HG02642 (cell line): ENCODE results near the gene TNNT2.
A peak's percentile ranks its signal among the peaks of the same experiment; 100 is the strongest.

ENCODE experiments used
- ATAC-seq: cut with Tn5 transposase; IDR thresholded peaks from one replicate; pipeline ENCODE4 v1.9.1; 2021; ENCODE audit warnings: mild to moderate bottlenecking; ENCODE audit not compliant: unreplicated experiment, poor library complexity

Gene TNNT2

DNA sequence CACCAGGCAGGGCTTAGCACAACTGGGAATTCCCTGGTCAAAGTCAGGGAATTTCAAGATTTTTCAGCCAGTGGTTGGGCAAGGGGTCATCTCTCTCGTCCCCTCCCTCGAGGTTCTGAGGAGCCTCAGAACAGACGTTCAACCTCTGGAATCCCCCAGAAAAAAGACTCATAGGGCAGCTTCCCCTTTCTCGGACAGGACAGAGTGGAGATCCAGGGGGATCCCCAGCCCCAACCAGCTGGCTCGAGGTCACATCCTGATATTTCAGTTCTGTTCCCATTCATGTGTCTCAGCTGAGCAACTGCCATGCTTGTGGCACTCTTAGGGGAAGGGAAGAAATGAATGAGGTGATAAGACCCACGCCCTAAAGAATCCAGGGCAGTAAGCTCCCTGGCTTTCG is 26.6 kb upstream of the TNNT2 start:
- ATAC-seq, result no peak

DNA sequence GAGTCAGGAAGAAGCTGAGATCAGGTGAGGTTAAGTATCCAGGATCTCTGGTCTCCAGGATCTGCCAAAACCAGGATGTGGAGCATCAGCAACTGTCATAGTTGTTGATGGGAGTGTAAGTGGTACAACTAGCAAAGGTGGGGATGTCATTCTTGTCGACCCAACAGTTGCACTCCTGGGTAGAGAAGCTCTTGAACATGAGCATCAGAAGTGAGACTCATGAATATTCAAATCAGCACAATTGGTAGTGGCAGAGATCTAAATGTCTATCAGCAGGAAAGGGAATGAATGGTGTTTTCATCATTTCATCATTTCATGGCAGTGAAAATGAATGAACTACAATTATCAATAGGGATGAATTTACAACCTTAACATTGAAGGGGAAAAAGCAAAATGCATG is 25.9 kb upstream of the TNNT2 start:
- ATAC-seq, result no peak

DNA sequence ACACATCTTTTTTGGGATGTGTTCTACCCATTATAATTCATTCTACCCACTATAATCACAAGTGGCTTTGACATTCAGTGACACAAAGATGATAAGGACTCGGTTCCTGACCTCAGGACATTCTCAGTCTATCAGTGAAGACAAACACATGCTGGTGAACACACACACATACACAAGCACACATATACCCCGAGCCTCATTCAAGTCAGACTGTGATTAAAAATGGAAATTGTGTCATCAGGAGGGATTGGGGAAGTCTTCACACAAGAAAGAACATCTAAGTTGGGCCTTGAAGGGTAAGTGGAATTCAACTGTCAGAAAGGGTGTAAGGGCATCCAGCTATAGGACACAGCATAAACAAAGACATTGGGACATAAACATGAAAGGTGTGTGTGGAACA is 24.2 kb upstream of the TNNT2 start:
- no peak for ATAC-seq

DNA sequence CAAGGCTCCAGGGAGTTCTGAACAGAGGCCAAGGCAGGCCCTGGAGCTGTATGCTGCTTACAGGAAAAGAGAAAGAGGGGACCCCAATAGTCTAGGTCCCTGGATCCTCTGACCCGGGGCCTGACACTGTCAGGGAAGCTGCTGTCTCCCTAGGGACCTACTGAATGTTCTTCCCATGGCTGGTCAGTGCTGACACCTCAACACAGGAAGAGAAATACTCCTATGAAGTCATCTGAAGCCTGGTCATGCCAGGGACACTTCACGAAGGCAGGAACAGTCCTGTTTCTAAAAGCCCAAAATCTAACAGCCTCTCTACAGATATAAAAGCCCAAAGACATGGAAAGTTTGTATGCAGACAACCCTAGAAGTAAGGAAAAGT is 23.4 kb upstream of the TNNT2 start:
- no peak for ATAC-seq

DNA sequence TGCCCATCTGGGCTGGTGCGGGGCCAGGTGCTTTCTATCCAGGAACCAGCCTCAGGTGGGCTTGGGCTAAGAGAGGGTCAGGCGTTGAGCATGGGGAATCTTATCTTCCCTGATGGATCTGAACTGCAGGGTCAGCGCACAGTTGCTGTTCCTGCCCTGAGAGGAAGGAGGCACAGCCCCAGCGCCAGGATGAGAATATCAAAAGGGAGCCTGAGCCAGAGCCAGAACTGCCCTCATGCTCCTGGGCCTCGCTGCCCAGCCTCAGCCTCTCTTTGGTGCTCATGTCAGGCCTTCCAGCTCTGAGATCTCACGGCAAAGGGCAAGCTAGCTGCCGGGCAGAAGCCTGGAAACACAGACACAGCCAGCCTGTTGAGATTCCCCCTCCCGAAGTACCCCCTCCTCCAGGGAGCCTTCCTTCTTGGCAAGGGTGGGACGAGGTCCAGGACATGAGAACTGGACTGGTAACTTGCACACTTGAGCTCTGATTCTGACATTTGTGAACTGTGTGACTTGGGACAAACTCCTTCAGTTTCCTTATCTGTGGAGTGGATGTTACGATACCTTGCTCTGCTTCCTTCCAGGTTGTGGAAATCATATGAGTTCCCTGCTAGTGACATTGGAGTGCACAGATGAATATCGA is 22.9 kb upstream of the TNNT2 start:
- no peak for ATAC-seq

DNA sequence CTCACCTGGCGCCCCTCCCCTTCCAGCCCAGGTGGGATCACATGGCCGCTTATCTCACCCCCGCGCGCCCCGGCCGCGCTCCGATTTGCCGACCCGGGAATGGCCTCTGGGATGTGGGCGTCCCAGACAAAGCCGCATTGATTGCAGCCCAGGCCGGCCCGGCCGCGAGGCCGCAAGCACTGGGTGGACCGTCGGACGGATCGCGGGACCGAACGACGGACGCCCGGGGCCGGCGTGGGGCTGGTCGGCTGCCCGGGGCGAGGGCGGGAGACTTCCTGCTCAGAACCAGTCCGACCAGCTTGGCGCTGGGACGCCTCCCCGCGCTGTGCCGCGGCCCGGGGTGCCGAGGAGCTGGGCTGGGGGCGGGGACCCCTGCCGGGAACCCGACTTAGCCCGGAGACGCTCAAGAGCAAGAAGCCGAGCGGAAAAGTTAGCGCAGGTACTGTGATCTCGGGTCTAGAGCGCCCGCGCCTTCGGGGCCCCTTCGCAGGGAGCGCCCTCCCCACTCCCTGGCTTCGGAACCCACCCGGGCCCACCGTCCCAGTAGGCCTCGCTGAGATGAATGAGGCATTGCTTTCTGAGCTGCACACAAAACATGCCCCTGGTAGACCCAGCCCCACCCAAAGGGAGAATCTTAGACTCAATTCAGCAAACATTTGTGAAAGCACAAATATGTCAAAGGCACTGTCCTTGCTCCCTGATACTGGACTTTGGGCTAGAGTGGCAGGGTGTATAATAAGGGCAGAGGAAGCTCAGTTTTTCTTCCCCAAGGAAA is 22.1 kb upstream of the TNNT2 start:
- no peak for ATAC-seq

DNA sequence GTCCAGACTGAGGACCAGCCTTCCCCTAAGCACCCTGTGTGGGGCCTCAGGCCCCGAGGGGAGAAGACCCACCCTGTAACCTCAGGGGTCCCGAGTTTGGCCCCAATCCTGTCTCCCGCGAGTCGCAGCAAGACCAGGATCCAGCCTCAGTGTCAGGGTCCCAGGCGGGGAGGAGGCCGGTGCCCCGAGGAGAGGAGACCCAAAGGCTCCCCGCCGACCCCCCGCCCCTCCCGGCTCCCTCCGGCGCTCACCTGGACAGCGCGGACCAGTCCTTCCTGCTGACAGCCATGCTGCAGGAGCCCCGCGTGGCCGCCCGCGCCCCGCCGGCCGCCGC is 21.5 kb upstream of the TNNT2 start, which contains the start of gene LAD1:
LAD1 (minus strand) TSS at position 307 of the 334 bp plus-strand sequence; CDS start at position 289, 18 bp downstream.
- no peak for ATAC-seq

DNA sequence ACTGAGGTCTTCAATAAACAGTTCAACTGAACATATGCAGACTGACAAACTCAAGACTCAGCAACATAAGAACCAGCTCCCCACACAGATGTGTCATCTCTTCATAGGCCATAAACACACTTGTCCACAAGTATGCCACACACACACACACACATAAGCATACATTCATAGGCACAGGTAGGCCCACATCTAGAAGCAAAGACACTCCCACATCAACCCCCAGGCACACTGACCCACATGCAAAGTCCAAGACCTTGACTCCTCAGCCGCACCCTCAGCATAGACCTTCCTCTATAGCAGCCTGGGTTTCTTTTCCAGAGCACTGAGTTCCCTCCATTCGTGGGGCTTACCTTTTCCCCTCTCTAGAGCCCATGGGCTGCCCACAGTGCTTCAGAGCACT is 20.2 kb upstream of the TNNT2 start:
- no peak for ATAC-seq

DNA sequence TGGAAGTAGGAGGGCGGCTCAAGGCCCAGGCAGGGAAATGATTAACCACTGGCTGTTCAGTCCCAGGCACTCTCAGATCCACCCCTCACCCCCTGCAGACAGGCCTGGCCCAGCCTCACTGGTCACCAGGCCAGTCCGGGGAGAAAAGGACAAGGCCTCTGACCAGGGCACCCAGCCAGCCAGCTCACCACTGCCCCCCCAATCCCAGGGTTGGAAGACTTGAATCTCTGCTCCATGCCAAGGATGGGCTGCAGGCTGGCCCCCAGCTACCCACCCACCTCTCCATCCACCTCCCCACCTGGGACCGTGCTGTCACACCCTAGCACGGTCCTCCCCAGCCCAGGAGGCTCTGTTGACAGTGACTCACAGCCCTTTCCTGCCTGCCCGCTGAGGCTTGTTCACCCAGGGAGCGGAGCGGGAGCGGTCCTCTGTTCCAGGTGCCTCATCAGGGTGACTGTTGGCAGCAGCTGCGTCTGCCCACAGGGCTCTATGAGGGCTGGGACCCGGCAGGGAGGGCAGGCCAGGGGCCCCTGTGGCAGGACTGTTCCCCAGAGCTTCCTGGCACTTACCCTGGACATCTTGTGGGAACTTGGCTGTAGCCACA is 19.5 kb upstream of the TNNT2 start:
- ATAC-seq, result no peak

DNA sequence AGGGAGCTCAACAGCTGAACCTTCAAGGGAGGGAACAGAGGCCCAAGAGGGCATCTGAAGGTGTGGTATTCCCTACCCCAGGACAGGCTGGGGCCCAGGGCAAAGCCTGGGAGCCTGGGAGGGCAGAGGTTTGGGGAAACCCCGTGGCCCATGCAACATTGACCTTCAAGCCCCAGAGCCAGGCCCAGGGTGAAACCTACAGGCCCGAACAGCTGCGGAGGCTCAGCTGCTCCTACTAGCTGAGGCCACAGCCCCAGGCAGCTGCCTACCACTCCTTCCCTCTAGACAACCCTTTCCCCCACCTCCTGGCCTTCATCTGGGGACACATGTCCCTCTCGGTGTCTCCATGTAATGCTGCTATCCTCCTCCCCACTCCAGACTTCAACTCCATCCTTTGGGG is 18.5 kb upstream of the TNNT2 start:
- ATAC-seq, result no peak

DNA sequence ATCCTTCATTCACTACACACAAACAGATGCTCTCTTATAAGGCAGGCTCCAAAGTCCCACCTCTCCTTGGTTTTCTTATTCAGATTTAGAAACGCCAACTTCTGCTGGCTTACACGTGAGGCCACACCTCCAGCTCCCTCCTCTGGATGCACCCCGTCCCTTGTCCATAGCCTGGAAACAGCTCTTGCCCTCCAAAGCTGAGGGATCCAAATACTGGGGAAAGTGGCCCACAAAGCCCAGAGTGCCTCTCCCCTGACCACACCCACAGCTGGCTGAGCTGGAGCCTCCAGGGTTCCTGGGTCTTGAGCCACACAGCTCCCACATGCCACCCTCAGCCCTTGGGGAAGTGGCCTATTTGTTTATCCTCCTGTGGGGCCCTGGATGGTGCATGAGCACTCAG is 17.1 kb upstream of the TNNT2 start:
- no peak for ATAC-seq

DNA sequence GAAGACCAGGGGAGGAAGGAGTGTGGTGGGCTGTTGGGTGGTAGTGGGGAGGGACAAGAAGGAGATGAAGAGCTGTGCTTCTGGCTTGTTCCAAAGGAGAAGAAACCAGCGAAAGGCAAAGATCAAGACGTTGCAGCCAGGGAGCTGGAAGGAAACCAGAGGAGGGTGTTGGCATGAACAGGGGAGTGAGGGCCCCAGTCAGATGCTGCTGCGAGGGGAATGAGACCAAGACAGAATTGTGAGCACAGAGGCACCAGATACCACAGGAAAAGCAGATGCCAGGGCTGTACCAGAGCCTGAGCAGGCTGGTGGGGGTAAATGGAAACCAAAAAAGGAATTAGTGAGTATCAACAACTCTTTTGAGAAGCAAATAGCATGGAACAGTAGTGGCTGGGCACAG is 15.6 kb upstream of the TNNT2 start:
- ATAC-seq, result no peak

DNA sequence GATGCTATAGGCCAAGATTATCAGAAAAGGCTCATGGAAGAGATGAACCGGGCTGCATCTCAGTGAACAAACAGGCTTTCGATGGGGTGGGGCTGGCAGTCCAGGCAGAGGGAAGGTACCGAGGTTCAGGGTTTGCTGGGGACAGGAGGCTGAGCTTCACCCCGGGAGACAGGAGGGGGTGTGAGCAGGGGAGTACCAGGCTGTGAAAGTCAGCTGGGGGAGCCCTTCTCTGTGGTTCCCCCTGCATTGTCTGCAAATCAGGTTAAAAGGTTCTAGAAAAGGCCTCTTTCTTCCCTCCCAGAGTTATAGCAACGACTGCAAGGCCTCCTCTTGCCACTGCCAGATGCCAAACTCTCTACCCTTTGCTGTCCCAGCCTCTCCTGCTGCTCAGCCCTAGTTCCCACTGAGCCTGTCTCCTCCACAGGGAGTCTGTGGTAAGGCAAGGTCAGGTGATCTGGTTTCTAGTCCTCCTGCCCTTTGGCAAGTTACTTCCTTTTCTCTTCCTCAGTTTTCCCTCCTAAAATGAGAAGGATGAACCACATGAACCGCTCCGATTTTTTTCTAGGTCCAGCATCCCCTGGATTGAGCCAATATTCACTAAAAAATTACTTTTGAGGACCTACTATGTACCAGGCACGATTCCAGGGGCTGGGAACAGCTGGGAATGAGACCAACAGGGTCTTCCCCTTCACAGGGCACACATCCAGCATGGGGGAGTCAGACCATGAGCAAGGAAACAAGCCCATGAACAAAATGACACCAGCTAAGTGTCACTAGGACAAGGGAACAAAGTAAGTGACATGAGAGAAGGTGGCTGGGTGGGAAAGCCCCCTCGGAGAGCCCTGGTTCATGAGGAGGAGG is 14.4 kb upstream of the TNNT2 start:
- ATAC-seq, result no peak

DNA sequence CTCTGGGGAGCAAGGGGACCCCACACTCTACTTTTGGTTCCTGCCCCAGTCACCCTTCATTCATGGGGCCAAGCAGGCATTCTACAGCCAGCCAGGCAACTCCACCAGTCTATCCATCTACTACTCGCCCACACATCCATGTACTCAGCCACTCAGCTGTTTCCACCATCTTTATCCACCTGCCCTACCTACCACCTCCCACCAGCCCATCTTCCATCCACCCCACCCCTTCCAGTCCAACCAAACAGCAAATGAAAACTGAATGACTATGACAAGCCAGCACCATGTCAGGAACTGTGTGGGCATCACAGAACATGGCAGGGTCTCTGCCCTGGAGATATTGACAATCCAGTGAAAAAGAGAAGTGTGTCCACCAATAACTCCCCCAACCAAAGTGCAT is 13.7 kb upstream of the TNNT2 start:
- ATAC-seq, result no peak

DNA sequence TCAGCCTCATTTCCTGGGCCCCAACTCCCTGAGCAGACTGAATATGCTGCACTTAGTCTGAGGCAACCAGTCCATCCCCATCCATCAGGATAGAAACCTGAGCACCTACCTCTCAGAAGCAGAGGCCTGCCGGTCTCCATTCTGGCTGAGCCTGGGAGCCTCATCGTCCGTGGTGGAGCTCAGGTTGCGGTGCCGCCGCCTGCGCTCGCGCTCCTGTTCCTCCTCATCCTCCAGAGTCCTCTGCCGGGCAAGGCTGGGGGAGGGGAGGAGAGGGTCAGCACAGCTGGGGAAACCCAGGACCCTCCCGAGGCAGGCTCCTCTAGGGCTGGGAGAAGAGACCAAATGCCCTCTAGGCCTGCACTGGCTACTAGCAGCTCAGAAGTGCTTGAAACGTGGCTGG is 11.6 kb upstream of the TNNT2 start:
- no peak for ATAC-seq

DNA sequence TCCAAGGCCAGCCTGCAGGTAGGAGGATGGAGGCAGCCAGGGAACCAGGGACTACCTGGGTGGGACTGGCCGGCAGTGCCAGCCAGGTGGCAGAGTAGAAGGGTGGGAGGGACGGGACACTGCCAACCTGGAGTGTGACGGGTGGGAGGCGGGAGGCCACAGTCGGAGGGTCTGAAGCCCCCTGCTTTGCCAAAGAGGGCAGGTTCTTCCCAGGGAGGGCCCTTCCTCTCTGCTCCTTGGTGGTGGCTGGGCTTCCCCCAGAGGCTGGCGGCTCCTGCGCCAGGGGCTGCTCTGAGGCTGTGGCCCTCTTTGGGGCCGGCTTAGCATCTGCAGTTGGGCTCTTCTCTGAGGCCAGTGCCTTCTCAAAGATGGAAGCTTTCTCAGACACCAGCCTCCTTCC is 8.7 kb upstream of the TNNT2 start:
- no peak for ATAC-seq

DNA sequence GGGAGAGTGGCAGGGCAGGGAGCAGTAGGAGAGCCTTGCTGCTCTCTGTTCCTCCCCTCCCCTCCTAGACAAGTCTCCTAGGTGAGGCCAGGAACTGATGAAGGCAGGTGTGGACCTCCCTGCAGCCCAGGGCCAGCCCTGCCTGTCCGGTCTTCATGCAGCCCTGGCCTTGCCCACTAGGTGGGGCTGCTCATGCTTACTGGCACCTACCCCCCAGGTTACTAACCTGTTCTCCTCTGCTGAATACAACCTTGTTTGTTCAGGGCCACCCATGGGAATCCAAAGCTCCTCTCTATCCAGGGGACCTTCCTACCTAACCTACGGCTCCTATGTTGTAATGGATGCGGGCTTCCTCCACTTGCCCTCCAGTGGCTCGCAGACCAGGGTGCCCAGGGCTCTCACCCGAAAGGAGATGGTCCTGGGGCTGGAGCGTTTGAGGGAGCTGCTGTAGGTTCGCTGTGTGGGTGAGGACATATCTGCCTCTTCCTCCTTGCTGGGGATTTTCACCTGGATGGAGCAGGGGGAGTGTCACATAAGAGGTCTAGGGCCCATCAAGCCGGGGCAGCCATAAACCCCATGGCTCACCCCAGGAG is 7.9 kb upstream of the TNNT2 start:
- peak; percentile 78 for ATAC-seq

DNA sequence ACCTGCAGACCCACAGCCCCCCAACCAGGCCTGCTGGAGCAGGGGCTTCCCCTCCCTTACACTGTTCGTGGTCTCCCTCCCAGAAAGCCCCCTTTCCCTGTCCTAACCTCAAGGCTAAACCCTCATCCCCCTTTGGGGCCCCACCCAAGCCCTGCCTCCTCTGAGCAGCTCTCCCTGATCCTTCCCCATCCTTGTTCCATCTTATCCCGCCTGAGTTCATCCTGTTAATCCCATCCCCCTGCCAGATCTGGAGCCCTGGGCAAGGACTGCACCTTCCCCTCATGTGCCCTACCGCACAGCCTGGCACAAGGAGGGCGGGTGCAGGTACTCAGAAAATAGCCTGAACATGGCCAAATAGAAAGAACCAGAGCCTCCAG is 6.9 kb upstream of the TNNT2 start:
- ATAC-seq, result no peak

DNA sequence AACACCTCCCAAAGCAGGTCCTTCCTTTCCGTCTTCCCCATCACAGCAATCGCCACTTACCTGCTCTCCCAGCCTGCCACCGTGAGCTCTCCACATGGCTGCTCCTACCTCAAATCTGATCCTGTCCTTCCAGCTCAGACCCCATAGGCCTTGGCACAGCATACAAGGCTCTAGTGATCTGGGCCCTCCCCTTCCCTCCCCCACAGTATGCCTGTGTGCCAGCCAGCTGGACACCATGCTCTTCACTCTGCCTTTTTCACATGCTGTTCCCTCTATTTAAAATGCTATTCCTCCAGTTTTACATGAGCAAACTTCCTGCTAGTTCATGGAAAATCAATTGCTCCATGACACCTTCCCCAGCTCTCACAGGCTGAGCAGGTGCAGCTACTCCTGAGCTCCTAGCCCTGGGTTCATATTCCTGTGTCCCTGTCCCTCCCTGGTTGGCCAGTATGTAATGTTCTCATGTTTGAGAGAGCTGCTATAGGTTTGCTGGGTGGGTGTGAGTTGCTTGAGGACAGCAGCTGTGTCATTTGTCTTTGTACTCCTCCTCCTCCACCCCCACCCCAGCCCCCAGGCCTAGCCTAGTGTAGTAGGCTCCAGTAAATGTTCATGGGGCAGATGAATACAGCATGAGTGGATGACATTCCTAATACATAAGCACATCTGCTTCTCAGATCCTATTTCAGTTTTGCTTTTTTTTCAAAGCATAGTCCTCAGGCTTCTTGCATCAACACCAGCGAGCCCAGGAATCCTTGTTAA is 6.3 kb upstream of the TNNT2 start:
- ATAC-seq, result no peak

DNA sequence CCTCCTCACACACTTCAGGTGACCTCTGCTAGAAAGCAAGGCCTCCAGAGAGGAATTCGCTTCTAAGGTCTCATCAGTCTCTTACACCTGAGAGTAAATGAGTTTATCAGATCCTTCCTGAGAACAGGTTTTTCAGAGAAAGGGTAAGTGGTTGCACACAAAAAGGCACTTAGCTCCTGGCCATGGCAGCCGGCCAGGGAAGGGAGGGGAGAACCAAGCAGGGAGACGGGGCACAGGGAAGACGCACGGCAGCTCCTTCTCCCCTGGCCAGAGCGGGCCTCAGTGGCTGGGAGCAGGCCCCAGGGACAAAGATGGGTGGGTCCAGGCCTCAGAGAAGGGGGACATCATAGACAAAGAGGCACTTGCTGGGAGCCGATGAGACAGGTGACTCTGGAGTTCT is 3.6 kb upstream of the TNNT2 start:
- ATAC-seq, result no peak
